ENCODE measurements around the gene OAF. TPM values are rescaled to one million over a fixed set of nuclear protein-coding genes. Genes with fewer than 3 reads are reported as not detected.

OAF gene
- total and polyA plus RNA-seq, 2 of the 8 experiments (the other 6 are each of a cell fraction or from before 2014, with no cell fraction given): 1.3 to 1.5 TPM

GRCh38 chr11:120200677-120201076, 10.2 kb upstream of the OAF start:
- H2BK15ac ChIP-seq (ENCODE audit: low read length): no peak overlapping the region
- H4K20me1 ChIP-seq (replicated peaks in 1 of 2; ENCODE audit: control insufficient read depth in 1 of 2, insufficient read depth in 2 of 2, low read length in 2 of 2): no peaks in the 10 kb centered on the region
- no peaks in the 10 kb centered on the region for H3K23me2 ChIP-seq (ENCODE audit: low read depth, low read length)
- no peak overlapping the region for H3K14ac ChIP-seq (ENCODE audit: insufficient read length)
- H3K27me3 ChIP-seq (replicated peaks in 1 of 4; ENCODE audit: control insufficient read depth in 3 of 4, extremely low read depth in 1 of 4, insufficient read depth in 3 of 4, low read length in 3 of 4): peaks cover 3 to 50% (median 45%) of the 10 kb centered on the region in 4 experiments
- H3K4me3 ChIP-seq (ENCODE audit: extremely low read depth in 1 of 4, insufficient read depth in 2 of 4, low read depth in 3 of 4, low read length in 4 of 4): no peak overlapping the region
- H3K23ac ChIP-seq (ENCODE audit: insufficient read length): no peak overlapping the region
- H3K9ac ChIP-seq (replicated peaks in 1 of 4; ENCODE audit: extremely low read depth in 1 of 4, low read depth in 3 of 4, low read length in 3 of 4): no peak overlapping the region
- H3K4me2 ChIP-seq (ENCODE audit: insufficient read depth in 1 of 2, low read depth in 2 of 2, low read length in 2 of 2): no peak overlapping the region
- H3K79me1 ChIP-seq (ENCODE audit: low read depth, low read length): no peaks in the 10 kb centered on the region
- H2AFZ ChIP-seq (ENCODE audit: low read length): no peak overlapping the region
- DNase-seq (ENCODE audit: low read depth in 1 of 2, low spot score in 2 of 2): no peak
- ChIA-PET CTCF (ENCODE audit: partially characterized antibody) (no interaction called here), POLR2A (ENCODE audit: partially characterized antibody) (no interaction called here)
- no peak overlapping the region for H4K5ac ChIP-seq (ENCODE audit: insufficient read length, low read depth, low read length)
- FAIRE-seq: no peak
- no peaks in the 10 kb centered on the region for H3K36me3 ChIP-seq (ENCODE audit: control insufficient read depth in 2 of 4, insufficient read depth in 4 of 4, low read length in 3 of 4)
- no peak overlapping the region for H2BK20ac ChIP-seq (ENCODE audit: low read length)
- H2AK5ac ChIP-seq (ENCODE audit: low read depth, low read length): no peak overlapping the region
- H2BK12ac ChIP-seq (ENCODE audit: low read depth, low read length): no peak overlapping the region
- H2BK120ac ChIP-seq (replicated peaks; ENCODE audit: low read depth, low read length): no peak overlapping the region
- H3K9me3 ChIP-seq (ENCODE audit: insufficient read depth in 2 of 2, low read depth in 1 of 2, low read length in 1 of 2): no peaks in the 10 kb centered on the region
- TF ChIP-seq CHD2 (IDR thresholded peaks at IDR 0.05; ENCODE audit: low read length) (no peak), RAD21 (IDR thresholded peaks at IDR 0.05 in 1 of 2, conservative IDR thresholded peaks at IDR 0.05 in 1 of 2; ENCODE audit: low read depth in 2 of 2, low read length in 2 of 2) (no peak), CHD1 (IDR thresholded peaks at IDR 0.05; ENCODE audit: low read depth, low read length) (no peak), BCL11A (IDR thresholded peaks at IDR 0.05; ENCODE audit: low read depth in 2 of 2, low read length in 2 of 2) (no peak), EGR1 (IDR thresholded peaks at IDR 0.05; ENCODE audit: borderline replicate concordance, low read depth, low read length) (no peak), KDM4A (IDR thresholded peaks at IDR 0.05; ENCODE audit: low read depth, low read length, severe bottlenecking) (no peak), E2F6 (IDR thresholded peaks at IDR 0.05) (no peak)
- H3K18ac ChIP-seq (ENCODE audit: extremely low read depth, low read length): no peak overlapping the region
- H3K4ac ChIP-seq (replicated peaks; ENCODE audit: insufficient read length, low read depth, low read length): no peak overlapping the region
- no peaks in the 10 kb centered on the region for H3K79me2 ChIP-seq (ENCODE audit: control insufficient read depth in 1 of 2, insufficient read depth in 2 of 2, low read length in 2 of 2)
- H4K91ac ChIP-seq (replicated peaks; ENCODE audit: insufficient read length, low read length): no peak overlapping the region
- H4K8ac ChIP-seq (ENCODE audit: extremely low read depth, insufficient read depth, low read length): no peak overlapping the region
- no peak overlapping the region for H2BK5ac ChIP-seq (ENCODE audit: low read depth, low read length)
- no peak overlapping the region for H3K27ac ChIP-seq (ENCODE audit: low read depth, low read length)
- H3K4me1 ChIP-seq (replicated peaks in 1 of 4; ENCODE audit: control insufficient read depth in 3 of 4, insufficient read depth in 4 of 4, low read length in 3 of 4): peaks cover 4 to 28% (median 17%) of the 10 kb centered on the region in 4 experiments
- WGBS, 2 experiments (ENCODE audit: extremely low coverage in 1 of 2, insufficient coverage in 1 of 2, insufficient read length in 1 of 2, insufficient replicate concordance in 2 of 2, low coverage in 1 of 2, low lambda C conversion rate in 2 of 2, missing lambda C conversion rate in 1 of 2): 77% methylated on average over 1 of the region's 1 CpG; no CpG with 5 or more reads in 1 of the 2 experiments
- H3K56ac ChIP-seq (replicated peaks; ENCODE audit: insufficient read length, low read depth, low read length): no peak overlapping the region

Data from H1 (cell line).